HUDEP-2 (cell line): ENCODE data around the gene TTC1.
"Not testable (repeated sequence)": the region's sequence is repeated elsewhere in the genome, so short reads cannot be mapped to it uniquely, and the experiment has no call there.

Source experiments
- DNase-seq, 76 experiments: peaks; one replicate each; lab custom pipeline; 2025; ENCODE audit not compliant: unreplicated experiment in 76 of 76; lab: John Stamatoyannopoulos, UW

Gene TTC1

GRCh38 chr5:160008877-160009590 lies at the start of gene TTC1:
TSS of gene TTC1 (plus strand) at chr5:160009139. CDS start at chr5:160010529, 1,390 bp downstream.
- peak in 74 of 76 experiments; percentile 4 to 97 (median 88) for DNase-seq

- no peak for DNase-seq
Observed at GRCh38 chr5:159961176-159962160, 47.5 kb upstream of the TTC1 start.

GRCh38 chr5:159962214-159962613 lies 46.7 kb upstream of the TTC1 start:
- no peak for DNase-seq

GRCh38 chr5:159963935-159964334 lies 45.0 kb upstream of the TTC1 start:
- DNase-seq, result no peak

GRCh38 chr5:159965031-159965837 lies 43.7 kb upstream of the TTC1 start:
- DNase-seq, result peak in 35 of 76 experiments; percentile 2 to 33 (median 10)

- DNase-seq, result not testable (repeated sequence)
Observed at GRCh38 chr5:159965838-159966128, 43.2 kb upstream of the TTC1 start.

- DNase-seq, result no peak
Observed at GRCh38 chr5:159969966-159970365, 39.0 kb upstream of the TTC1 start.

GRCh38 chr5:159971038-159971437 lies 37.9 kb upstream of the TTC1 start:
- no peak for DNase-seq

GRCh38 chr5:159971514-159971913 lies 37.4 kb upstream of the TTC1 start:
- no peak for DNase-seq

GRCh38 chr5:159971931-159972461 lies 36.9 kb upstream of the TTC1 start:
- no peak for DNase-seq

- DNase-seq, result no peak
Observed at GRCh38 chr5:159972538-159973362, 36.2 kb upstream of the TTC1 start.

GRCh38 chr5:159975462-159976019 lies 33.4 kb upstream of the TTC1 start:
- DNase-seq, result peak in 1 of 76 experiments; percentile 1

GRCh38 chr5:159976921-159977320 lies 32.0 kb upstream of the TTC1 start:
- DNase-seq, result no peak

- DNase-seq, result no peak
Observed at GRCh38 chr5:159978358-159978757, 30.6 kb upstream of the TTC1 start.

- no peak for DNase-seq
Observed at GRCh38 chr5:159982421-159983173, 26.3 kb upstream of the TTC1 start.

GRCh38 chr5:159987031-159987674 lies 21.8 kb upstream of the TTC1 start:
- DNase-seq, result peak in 53 of 76 experiments; percentile 2 to 69 (median 35)

GRCh38 chr5:159990506-159990905 lies 18.4 kb upstream of the TTC1 start:
- DNase-seq, result no peak

GRCh38 chr5:159992566-159992965 lies 16.4 kb upstream of the TTC1 start:
- DNase-seq, result no peak
